Adipocyte (in vitro differentiated cells): ENCODE data around the gene OR8B3.

Experiments
- DNase-seq: peaks from one replicate; pipeline ENCODE4 v3.0.0-alpha.2; 2015; ENCODE audit warnings: low read depth
- H3K27me3 ChIP-seq: replicated peaks from 2 replicates; pipeline ENCODE4 v1.7.0; 2013; ENCODE audit warnings: mild to moderate bottlenecking, low read length, moderate library complexity; ENCODE audit not compliant: control insufficient read depth, insufficient read depth
- H3K36me3 ChIP-seq: 2 replicates; pipeline ENCODE4 v1.7.0; 2013; ENCODE audit warnings: low read length, mild to moderate bottlenecking, moderate library complexity; ENCODE audit not compliant: control insufficient read depth, insufficient read depth, severe bottlenecking
- H3K4me1 ChIP-seq: 2 replicates; pipeline ENCODE4 v1.7.0; 2013; ENCODE audit warnings: mild to moderate bottlenecking, low read length, moderate library complexity; ENCODE audit not compliant: control insufficient read depth, insufficient read depth
- H3K4me3 ChIP-seq: 2 replicates; pipeline ENCODE4 v1.7.0; 2013; ENCODE audit warnings: mild to moderate bottlenecking, low read length, moderate library complexity
- H3K9ac ChIP-seq: 2 replicates; pipeline ENCODE4 v1.7.0; 2013; ENCODE audit warnings: mild to moderate bottlenecking, low read length, moderate library complexity
- H3K9me3 ChIP-seq: 2 replicates; pipeline ENCODE4 v1.7.0; 2013; ENCODE audit warnings: mild to moderate bottlenecking, low read length, moderate library complexity; ENCODE audit not compliant: control insufficient read depth

Gene OR8B3

DNA sequence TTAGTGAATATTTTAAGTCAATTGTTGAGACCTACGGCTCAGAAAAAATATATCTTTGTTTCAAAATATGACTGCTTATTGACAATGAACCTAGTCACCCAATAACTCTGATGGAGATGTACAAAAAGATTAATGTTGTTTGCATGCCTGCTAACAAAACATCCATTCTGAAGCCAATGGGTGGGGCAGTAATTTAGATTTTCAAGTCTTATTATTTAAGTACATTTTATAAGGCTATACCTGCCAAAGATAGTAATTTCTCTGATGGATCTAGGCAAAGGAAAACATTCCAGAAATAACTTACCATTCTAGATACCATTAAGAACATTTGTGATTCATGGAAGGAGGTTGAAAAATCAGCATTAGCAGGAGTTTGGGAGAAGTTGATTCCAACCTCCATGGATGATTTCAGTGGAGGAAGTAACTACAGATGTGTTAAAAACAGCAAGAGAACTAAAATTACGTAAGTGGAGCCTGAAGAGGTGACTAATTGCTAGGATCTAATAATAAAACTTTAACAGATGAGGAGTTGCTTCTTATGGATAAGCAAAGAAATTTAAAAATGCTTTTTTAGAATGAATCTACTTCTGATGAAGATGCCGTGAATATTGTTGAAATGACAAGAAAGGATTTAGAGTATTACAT, 52.4 kb downstream of the OR8B3 start:
- Histone ChIP-seq H3K9ac (no peak overlapping the region), H3K4me1 (no peaks in the 10 kb centered on the region), H3K36me3 (no peaks in the 10 kb centered on the region), H3K9me3 (peaks cover 11% of the 10 kb centered on the region), H3K4me3 (no peak overlapping the region), H3K27me3 (no peaks in the 10 kb centered on the region)
- DNase-seq: no peak
